GM19023 (cell line): ENCODE measurements around the gene LDLRAD3.

Experiments used
- ATAC-seq: cut with Tn5 transposase; IDR thresholded peaks from one replicate; pipeline ENCODE4 v1.9.1; 2021; ENCODE audit warnings: mild to moderate bottlenecking, moderate library complexity; ENCODE audit not compliant: unreplicated experiment

LDLRAD3 gene

GRCh38 chr11:36121054-36121453, 177.2 kb downstream of the LDLRAD3 start:
- ATAC-seq, result no peak

GRCh38 chr11:36122671-36123070, 178.8 kb downstream of the LDLRAD3 start:
- no peak for ATAC-seq

DNA sequence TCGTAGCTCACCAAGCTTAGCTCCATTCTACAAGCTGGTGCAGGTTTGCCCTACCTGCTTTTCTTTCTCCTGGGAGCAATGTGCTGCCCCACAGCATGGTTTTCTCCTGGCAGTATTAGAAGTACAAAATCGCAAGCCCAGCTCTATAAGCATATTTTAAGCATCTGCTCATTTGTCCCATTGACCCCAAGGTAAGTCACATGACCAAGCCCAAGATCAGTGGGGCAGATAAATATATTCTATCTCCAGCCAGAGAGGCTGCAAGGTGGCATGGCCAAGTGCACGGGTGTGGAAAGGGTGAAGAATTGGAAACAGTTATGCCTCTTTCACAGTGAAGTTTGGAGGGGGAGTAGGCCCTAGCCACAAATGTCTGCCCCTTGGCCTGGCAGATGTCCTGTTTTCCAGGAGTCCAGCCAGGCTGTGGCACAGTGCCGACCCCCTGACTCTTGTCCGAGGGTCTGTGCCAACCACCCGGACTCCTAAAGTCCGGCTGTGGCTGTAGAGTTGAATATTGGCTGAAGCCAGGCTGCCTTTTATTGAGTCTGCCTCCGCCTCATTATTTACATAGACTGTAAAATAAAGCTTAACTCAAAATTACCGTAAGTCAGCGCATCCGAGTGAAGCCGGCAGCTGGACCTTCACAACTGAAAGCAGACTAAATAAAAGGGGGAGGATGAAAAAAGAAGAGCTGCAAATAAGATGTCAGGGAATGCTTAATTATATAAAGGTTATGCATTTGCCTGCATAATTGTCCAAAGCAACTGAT, 179.7 kb downstream of the LDLRAD3 start:
- no peak for ATAC-seq

- no peak for ATAC-seq
Measured at GRCh38 chr11:36126678-36127077, 182.8 kb downstream of the LDLRAD3 start.

- ATAC-seq, result no peak
Measured at GRCh38 chr11:36127550-36127949, 183.7 kb downstream of the LDLRAD3 start.

- ATAC-seq, result no peak
Measured at GRCh38 chr11:36129955-36130354, 186.1 kb downstream of the LDLRAD3 start.

GRCh38 chr11:36130401-36130800, 186.5 kb downstream of the LDLRAD3 start:
- no peak for ATAC-seq

GRCh38 chr11:36131721-36132397, 188.0 kb downstream of the LDLRAD3 start:
- no peak for ATAC-seq

DNA sequence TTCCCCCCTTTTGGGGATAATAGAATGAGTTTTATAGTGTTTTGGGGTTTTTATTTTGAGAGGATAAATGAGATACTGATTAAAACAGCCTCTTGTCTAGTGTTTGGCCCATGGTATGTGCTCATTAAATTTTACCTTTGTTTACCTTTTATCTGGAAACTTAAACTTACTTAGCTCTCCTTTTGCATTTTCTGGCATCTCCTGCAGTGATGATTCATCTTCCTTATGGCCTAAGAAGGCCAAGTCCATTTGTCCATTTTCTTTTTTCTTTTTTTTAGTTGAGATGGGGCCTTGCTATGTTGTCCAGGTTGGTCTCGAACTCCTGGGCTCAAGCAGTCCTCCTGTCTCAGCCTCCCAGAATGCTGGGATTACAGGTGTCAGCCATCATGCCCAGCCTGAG, 189.1 kb downstream of the LDLRAD3 start:
- ATAC-seq, result no peak

DNA sequence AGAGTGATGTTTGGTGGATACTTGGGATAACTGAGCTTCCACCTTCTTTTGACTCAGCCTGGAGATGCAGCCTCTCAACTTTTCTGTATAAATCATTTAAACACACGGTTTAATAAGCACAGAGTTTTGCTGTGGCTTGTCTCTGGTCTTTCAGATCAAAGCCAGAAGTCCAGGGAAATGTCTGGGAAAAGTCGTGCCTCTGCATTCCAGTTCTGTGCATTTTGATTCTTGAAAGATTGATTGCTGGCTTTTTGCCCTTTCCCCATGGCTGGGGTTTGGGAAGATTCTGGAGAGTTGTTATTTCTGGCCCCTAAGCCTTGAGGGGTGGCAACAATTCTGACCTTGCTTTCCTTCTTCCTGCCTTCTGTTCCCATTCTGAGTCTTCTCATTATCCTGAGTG, 191.2 kb downstream of the LDLRAD3 start:
- ATAC-seq, result no peak

DNA sequence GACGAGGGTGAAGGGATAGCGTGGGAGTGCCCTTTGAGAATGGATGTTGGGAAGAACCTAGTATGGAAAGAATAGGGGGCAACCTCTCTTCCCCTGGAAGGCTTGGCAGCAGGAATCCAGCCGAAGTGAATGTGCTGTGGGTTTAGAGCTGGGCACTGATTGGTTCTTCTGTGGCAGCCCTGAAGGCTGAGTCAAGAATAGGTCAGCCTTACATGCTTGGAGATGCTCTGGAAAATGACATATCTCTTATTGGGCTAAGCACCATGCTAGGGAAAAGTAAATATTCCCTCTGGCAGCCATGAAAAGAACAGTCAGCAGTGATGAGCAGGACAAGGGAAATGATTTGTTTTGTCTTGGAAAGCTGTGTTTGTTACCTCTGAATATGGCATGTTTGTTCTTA, 195.9 kb downstream of the LDLRAD3 start:
- no peak for ATAC-seq

- ATAC-seq, result no peak
Measured at GRCh38 chr11:36141196-36141953, 197.5 kb downstream of the LDLRAD3 start.

DNA sequence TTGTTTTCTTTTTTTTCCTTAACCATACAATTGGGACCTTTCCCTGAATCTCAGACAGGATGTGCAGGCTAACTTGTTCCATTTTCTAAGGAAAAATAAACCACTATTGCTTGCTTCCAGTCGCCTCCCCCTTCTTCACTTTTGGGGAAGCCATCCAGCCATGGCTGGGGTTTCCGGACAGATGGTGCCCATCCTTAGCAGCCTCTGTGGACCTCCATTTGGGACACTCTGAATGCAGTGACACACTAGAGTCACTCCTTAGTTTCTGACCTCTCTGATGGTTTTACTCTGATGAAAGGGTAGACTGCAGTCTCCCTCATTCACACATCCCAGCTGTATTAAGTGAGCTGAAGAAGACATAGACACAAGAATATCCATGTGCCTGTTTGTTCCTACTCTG, 198.1 kb downstream of the LDLRAD3 start:
- no peak for ATAC-seq

DNA sequence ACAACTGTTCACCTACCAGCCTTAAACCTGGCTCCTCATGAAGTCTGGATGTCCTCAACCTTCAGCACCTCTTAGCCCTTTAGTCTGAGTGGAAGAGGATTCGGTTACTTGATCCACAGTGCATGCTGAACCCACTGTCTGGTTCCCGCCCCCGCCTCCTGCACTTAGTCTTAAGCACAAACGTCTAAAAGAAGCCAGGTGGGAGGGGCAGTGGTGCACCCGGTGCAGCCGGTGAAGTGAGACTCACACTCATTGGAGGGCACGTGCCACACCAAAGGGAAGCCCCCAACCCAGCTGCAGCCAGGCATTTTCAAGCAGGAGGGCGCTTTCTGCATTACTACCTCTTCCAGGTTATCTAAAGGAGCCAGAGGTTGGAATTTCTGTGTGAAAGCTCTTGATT, 198.6 kb downstream of the LDLRAD3 start:
- no peak for ATAC-seq

DNA sequence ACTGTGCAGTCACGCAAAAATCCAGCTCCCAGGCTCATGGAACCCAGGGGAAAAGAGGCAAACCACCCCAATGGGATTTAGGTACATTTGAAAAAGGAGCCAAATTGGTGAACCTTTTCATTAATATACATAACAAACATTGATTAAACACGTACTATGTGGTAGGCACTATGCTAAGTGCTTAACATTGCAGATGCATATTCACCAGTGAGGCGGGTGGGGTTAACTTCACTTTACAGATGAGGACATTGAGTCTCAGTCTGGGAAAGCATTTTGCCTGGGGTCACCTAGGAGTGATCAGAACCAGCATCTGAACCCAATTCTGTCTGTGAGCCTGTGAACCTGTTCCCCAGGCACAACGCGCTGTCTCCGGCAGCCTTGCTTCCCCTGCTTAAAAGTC, 199.0 kb downstream of the LDLRAD3 start:
- no peak for ATAC-seq

GRCh38 chr11:36146437-36146836, 202.6 kb downstream of the LDLRAD3 start:
- ATAC-seq, result no peak

GRCh38 chr11:36147491-36147890, 203.6 kb downstream of the LDLRAD3 start:
- ATAC-seq, result no peak

- ATAC-seq, result no peak
Measured at GRCh38 chr11:36148701-36149100, 204.8 kb downstream of the LDLRAD3 start.

DNA sequence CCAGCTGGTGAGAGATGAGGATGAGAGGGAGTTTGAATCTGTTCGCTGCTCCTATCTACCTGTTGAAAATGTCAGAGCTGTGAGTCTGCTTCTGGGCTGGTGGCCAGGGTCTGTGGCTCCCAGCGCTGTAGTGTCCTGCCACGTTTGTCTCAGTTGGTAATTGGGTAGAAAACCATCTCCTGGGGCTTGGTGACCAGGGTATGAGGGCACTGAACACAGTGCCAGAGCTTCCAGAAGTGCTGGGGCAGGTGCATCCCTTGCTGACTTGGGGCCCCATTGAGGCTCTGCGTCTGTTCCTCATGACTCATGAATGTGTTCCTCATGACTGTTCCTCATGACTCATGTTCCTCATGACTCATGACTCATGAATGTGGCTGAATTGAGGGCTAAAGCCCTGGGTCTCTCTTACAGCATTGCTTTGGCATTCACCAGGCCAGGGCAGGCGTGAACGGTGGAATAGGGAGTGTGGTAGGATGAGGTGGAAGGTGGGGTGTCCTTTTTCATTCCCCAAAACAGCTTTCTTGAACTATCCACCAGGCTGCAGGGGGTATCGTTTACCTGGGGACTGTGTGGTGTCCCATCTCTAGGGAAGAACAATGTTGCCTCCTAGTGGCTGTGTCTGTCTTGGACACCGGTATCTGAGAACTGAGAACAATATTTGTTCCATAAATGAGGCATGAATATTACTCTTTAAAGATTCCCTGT, 205.8 kb downstream of the LDLRAD3 start:
- ATAC-seq, result peak; percentile 91

- no peak for ATAC-seq
Measured at GRCh38 chr11:36150986-36151385, 207.1 kb downstream of the LDLRAD3 start.

GRCh38 chr11:36151933-36152580, 208.2 kb downstream of the LDLRAD3 start:
- ATAC-seq, result no peak
